ENCODE measurements around the gene ANKRD9. TPM values are rescaled to one million over a fixed set of nuclear protein-coding genes. Genes with fewer than 3 reads are reported as not detected.

ANKRD9 gene
- total and polyA plus RNA-seq, 9 of the 15 experiments (the other 6 are each of a cell fraction or from before 2014, with no cell fraction given) = 0.04 to 32.9 (median 5.3) TPM

GRCh38 chr14:102497998-102498677 is 11.4 kb downstream of the ANKRD9 start (continued):
- TF ChIP-seq CTCFL (IDR thresholded peaks at IDR 0.05; ENCODE audit: borderline replicate concordance, insufficient read depth, low read depth, low read length, poor library complexity, severe bottlenecking) = peak; percentile 67
- no peak for TF ChIP-seq ZNF77 (CRISPR knock-in tag; IDR thresholded peaks at IDR 0.05)
- no peak for TF ChIP-seq KLF6 (CRISPR knock-in tag; IDR thresholded peaks at IDR 0.05; ENCODE audit: borderline replicate concordance)
- peak in 1 of 2 experiments; percentile 53; a peak in 2 of 4 replicates for TF ChIP-seq RAD21 (CRISPR knock-in tag; conservative IDR thresholded peaks at IDR 0.05 in 1 of 2, IDR thresholded peaks at IDR 0.05 in 1 of 2)
- no peak for TF ChIP-seq TAF1 (IDR thresholded peaks at IDR 0.05; ENCODE audit: control insufficient read depth, extremely low read depth, insufficient read depth, low read length, severe bottlenecking)
- no peak for TF ChIP-seq HBP1 (CRISPR knock-in tag; IDR thresholded peaks at IDR 0.05)
- peak; percentile 60 for TF ChIP-seq USF1 (CRISPR knock-in tag; IDR thresholded peaks at IDR 0.05)
- TF ChIP-seq ATF4 (CRISPR knock-in tag; IDR thresholded peaks at IDR 0.05) = no peak
- TF ChIP-seq HCFC1 (IDR thresholded peaks at IDR 0.05; ENCODE audit: low read depth, low read length) = 0 out of 2 replicates have a peak, but pooled peaks have one; percentile 27
- no peak for TF ChIP-seq ZNF436 (CRISPR knock-in tag; IDR thresholded peaks at IDR 0.05)
- no peak for TF ChIP-seq SMARCA4 (IDR thresholded peaks at IDR 0.05)
- no peak for TF ChIP-seq NUFIP1 (IDR thresholded peaks at IDR 0.05; ENCODE audit: partially characterized antibody)
- TF ChIP-seq MECOM (CRISPR knock-in tag; IDR thresholded peaks at IDR 0.05) = no peak
- no peak for TF ChIP-seq IRF2 (CRISPR knock-in tag; IDR thresholded peaks at IDR 0.05)
- TF ChIP-seq HDAC6 (IDR thresholded peaks at IDR 0.05; ENCODE audit: low read depth, low read length) = no peak
- TF ChIP-seq NR0B1 (IDR thresholded peaks at IDR 0.05; ENCODE audit: partially characterized antibody) = no peak
- TF ChIP-seq IFI16 (CRISPR knock-in tag; IDR thresholded peaks at IDR 0.05) = no peak
- TF ChIP-seq ZNF124 (CRISPR knock-in tag; IDR thresholded peaks at IDR 0.05) = no peak
- TF ChIP-seq USF2 (CRISPR knock-in tag; IDR thresholded peaks at IDR 0.05) = 0 out of 2 replicates have a peak, but pooled peaks have one; percentile 19
- TF ChIP-seq SMC3 (conservative IDR thresholded peaks at IDR 0.05; ENCODE audit: insufficient read depth, low read depth, low read length) = 0 out of 2 replicates have a peak, but pooled peaks have one; percentile 23
